OCI-LY7 (cell line): ENCODE results near the gene MYL3. TPM values are rescaled to one million over a fixed set of nuclear protein-coding genes. Genes with fewer than 3 reads are reported as not detected.

ENCODE experiments used
- BruUV-seq: library from RNA; stranded (reverse); fragments of 400-500 nt; replicated peaks from 2 replicates; lab custom pipeline; 2021; lab: Mats Ljungman, UMichigan
- CTCF ChIA-PET: fragments of 300-600 bp; sonication (Branson Sonifier 250); formaldehyde crosslinking; loops from one replicate; lab custom pipeline; 2022; ENCODE audit warnings: antibody characterized with exemption; ENCODE audit not compliant: unreplicated experiment; lab: Charles Lee
- POLR2A ChIA-PET: fragments of 300-600 bp; sonication (Branson Sonifier 250); formaldehyde crosslinking; loops from one replicate; lab custom pipeline; 2022; ENCODE audit warnings: antibody characterized with exemption; lab: Charles Lee
- DNase-seq: peaks from one replicate; pipeline ENCODE4 v3.0.0-alpha.2; 2015; ENCODE audit warnings: low spot score
- H2AFZ ChIP-seq: fragments of 200-600 bp; sonication (generic), shearing (Covaris generic); 2 replicates; pipeline ENCODE4 v1.6.1; 2014; ENCODE audit warnings: mild to moderate bottlenecking, antibody characterized with exemption, low read length, moderate library complexity
- H3K27ac ChIP-seq: fragments of 200-600 bp; sonication (generic); 2 replicates; pipeline ENCODE4 v1.5.1; 2014; ENCODE audit warnings: mixed run types, low read depth, mild to moderate bottlenecking, moderate library complexity, low read length, inconsistent platforms; ENCODE audit not compliant: poor library complexity, severe bottlenecking
- H3K36me3 ChIP-seq: fragments of 200-600 bp; sonication (generic); 2 replicates; pipeline ENCODE4 v1.6.1; 2014; ENCODE audit warnings: mild to moderate bottlenecking, antibody characterized with exemption, low read length, moderate library complexity, mixed read lengths; ENCODE audit not compliant: insufficient read depth
- H3K4me1 ChIP-seq: fragments of 200-600 bp; sonication (generic); 2 replicates; pipeline ENCODE4 v1.5.1; 2014; ENCODE audit warnings: mild to moderate bottlenecking, low read length; ENCODE audit not compliant: insufficient read depth, poor library complexity, severe bottlenecking
- H3K4me2 ChIP-seq: fragments of 200-600 bp; sonication (generic); 2 replicates; pipeline ENCODE4 v1.6.1; 2014; ENCODE audit warnings: mild to moderate bottlenecking, low read length
- H3K4me3 ChIP-seq: fragments of 200-600 bp; sonication (generic); 2 replicates; pipeline ENCODE4 v1.5.1; 2014; ENCODE audit warnings: mild to moderate bottlenecking, low read depth, low read length; ENCODE audit not compliant: poor library complexity, severe bottlenecking
- H3K79me2 ChIP-seq: fragments of 200-600 bp; sonication (generic); 2 replicates; pipeline ENCODE4 v1.6.1; 2016; ENCODE audit warnings: low read depth, mild to moderate bottlenecking, low read length, moderate library complexity, mixed read lengths; ENCODE audit not compliant: insufficient read depth
- H3K9me2 ChIP-seq: fragments of 200-600 bp; sonication (generic); 2 replicates; pipeline ENCODE4 v1.6.1; 2016; ENCODE audit warnings: mild to moderate bottlenecking, low read length, mixed read lengths; ENCODE audit not compliant: insufficient read depth
- H3K9me3 ChIP-seq: fragments of 200-600 bp; sonication (generic); 2 replicates; pipeline ENCODE4 v1.6.1; 2014; ENCODE audit warnings: mild to moderate bottlenecking, mixed run types, low read length, mixed read lengths
- H4K20me1 ChIP-seq: fragments of 200-600 bp; sonication (generic); 2 replicates; pipeline ENCODE4 v1.6.1; 2014; ENCODE audit warnings: mild to moderate bottlenecking, antibody characterized with exemption, low read length, moderate library complexity, mixed read lengths; ENCODE audit not compliant: insufficient read depth
- CTCF ChIP-seq: fragments of 200-600 bp; sonication (generic); conservative IDR thresholded peaks from 2 replicates; pipeline ENCODE4 v1.5.1; 2014; ENCODE audit warnings: mild to moderate bottlenecking, antibody characterized with exemption, low read length, moderate library complexity, mixed read lengths
- EZH2phosphoT487 ChIP-seq: fragments of 200-600 bp; sonication (generic); IDR thresholded peaks from 2 replicates; pipeline ENCODE4 v1.6.1; 2018; ENCODE audit warnings: low read depth, borderline replicate concordance, mild to moderate bottlenecking, mixed run types, antibody characterized with exemption, low read length, moderate library complexity, mixed read lengths
- intact Hi-C: fragments of 100-400 bp; cut with micrococcal nuclease; formaldehyde crosslinking; loops from one replicate; pipeline ENCODE4 v1.10.0; 2022; ENCODE audit not compliant: unreplicated experiment
- total RNA-seq, 2 experiments: library from RNA; depleted of rRNA in 1 of 2; stranded (reverse); fragments of >200 nt in 1 of 2; shearing (Covaris generic) in 1 of 2; gene quantifications; 2 replicates each; pipeline ENCODE4 v1.2.3, GENCODE V29; 2014 to 2022

Gene MYL3
- total RNA-seq, 2 experiments from 2014 or later, result not detected

GRCh38 chr3:46869440-46869839 lies 6.2 kb upstream of the MYL3 start:
- Histone ChIP-seq H4K20me1 (no peaks in the 10 kb centered on the region), H3K9me3 (no peaks in the 10 kb centered on the region), H3K9me2 (no peaks in the 10 kb centered on the region), H3K27ac (no peak overlapping the region), H3K4me3 (no peak overlapping the region), H3K4me1 (no peaks in the 10 kb centered on the region), H3K36me3 (no peaks in the 10 kb centered on the region), H3K79me2 (no peaks in the 10 kb centered on the region), H2AFZ (no peak overlapping the region), H3K4me2 (no peak overlapping the region)
- no peak for DNase-seq
- TF ChIP-seq CTCF (no peak), EZH2phosphoT487 (no peak)
- CTCF ChIA-PET, result no interaction called here
- BruUV-seq, result no TSS peak
- POLR2A ChIA-PET, result no interaction called here
- intact Hi-C loops, result no loop called here

GRCh38 chr3:46868948-46869347 lies 5.7 kb upstream of the MYL3 start:
- intact Hi-C loops, result no loop called here
- BruUV-seq, result no TSS peak

More at GRCh38 chr3:46868948-46869347, 5.7 kb upstream of the MYL3 start:
- Histone ChIP-seq H3K36me3 (no peaks in the 10 kb centered on the region), H3K27ac (no peak overlapping the region), H3K4me2 (no peak overlapping the region), H3K9me3 (no peaks in the 10 kb centered on the region), H2AFZ (no peak overlapping the region), H3K4me1 (no peaks in the 10 kb centered on the region), H4K20me1 (no peaks in the 10 kb centered on the region), H3K4me3 (no peak overlapping the region), H3K79me2 (no peaks in the 10 kb centered on the region), H3K9me2 (no peaks in the 10 kb centered on the region)
- CTCF ChIA-PET, result no interaction called here
- no peak for DNase-seq
- POLR2A ChIA-PET, result no interaction called here
- TF ChIP-seq EZH2phosphoT487, result no peak
- no peak for TF ChIP-seq CTCF
